IPS-18a (cell line): ENCODE measurements around the gene STRN4.
"Not testable (repeated sequence)": the region's sequence is repeated elsewhere in the genome, so short reads cannot be mapped to it uniquely, and the experiment has no call there.

Experiments used
- H3K27ac ChIP-seq: one replicate; pipeline ENCODE4 v1.5.1; 2013; ENCODE audit warnings: low read length
- H3K27me3 ChIP-seq: one replicate; pipeline ENCODE4 v1.6.1; 2013; ENCODE audit warnings: mild to moderate bottlenecking, low read length; ENCODE audit not compliant: control insufficient read depth, insufficient read depth
- H3K36me3 ChIP-seq: one replicate; pipeline ENCODE4 v1.6.1; 2013; ENCODE audit warnings: low read depth, low read length; ENCODE audit not compliant: control insufficient read depth
- H3K4me1 ChIP-seq: one replicate; pipeline ENCODE4 v1.6.1; 2013; ENCODE audit warnings: low read depth, low read length; ENCODE audit not compliant: control insufficient read depth
- H3K4me3 ChIP-seq: one replicate; pipeline ENCODE4 v1.5.1; 2013; ENCODE audit warnings: low read length
- H3K9ac ChIP-seq: one replicate; pipeline ENCODE4 v1.6.1; 2013; ENCODE audit warnings: mild to moderate bottlenecking, low read length, moderate library complexity
- H3K9me3 ChIP-seq: one replicate; pipeline ENCODE4 v1.6.1; 2013; ENCODE audit warnings: low read depth, low read length; ENCODE audit not compliant: control insufficient read depth

STRN4 gene

GRCh38 chr19:46766569-46767317, 20.5 kb upstream of the STRN4 start:
- no peaks in the 10 kb centered on the region for H3K9me3 ChIP-seq
- no peak overlapping the region for H3K4me3 ChIP-seq
- no peaks in the 10 kb centered on the region for H3K36me3 ChIP-seq
- no peaks in the 10 kb centered on the region for H3K4me1 ChIP-seq
- H3K27me3 ChIP-seq, result no peaks in the 10 kb centered on the region
- no peak overlapping the region for H3K9ac ChIP-seq
- no peak overlapping the region for H3K27ac ChIP-seq

GRCh38 chr19:46764817-46765291, 18.6 kb upstream of the STRN4 start:
- no peaks in the 10 kb centered on the region for H3K27me3 ChIP-seq
- no peak overlapping the region for H3K4me3 ChIP-seq
- H3K27ac ChIP-seq, result no peak overlapping the region
- no peaks in the 10 kb centered on the region for H3K4me1 ChIP-seq
- H3K9ac ChIP-seq, result no peak overlapping the region
- H3K36me3 ChIP-seq, result no peaks in the 10 kb centered on the region
- no peaks in the 10 kb centered on the region for H3K9me3 ChIP-seq

- H3K36me3 ChIP-seq, result peaks cover 4% of the 10 kb centered on the region
- no peaks in the 10 kb centered on the region for H3K27me3 ChIP-seq
- H3K9me3 ChIP-seq, result no peaks in the 10 kb centered on the region
- no peak overlapping the region for H3K27ac ChIP-seq
- no peak overlapping the region for H3K9ac ChIP-seq
- H3K4me3 ChIP-seq, result no peak overlapping the region
- H3K4me1 ChIP-seq, result no peaks in the 10 kb centered on the region
These were observed 16.1 kb upstream of the STRN4 start for GRCh38 chr19:46762245-46762890.

- H3K9ac ChIP-seq, result no peak overlapping the region
These were observed 15.2 kb upstream of the STRN4 start for GRCh38 chr19:46761418-46761831.

DNA sequence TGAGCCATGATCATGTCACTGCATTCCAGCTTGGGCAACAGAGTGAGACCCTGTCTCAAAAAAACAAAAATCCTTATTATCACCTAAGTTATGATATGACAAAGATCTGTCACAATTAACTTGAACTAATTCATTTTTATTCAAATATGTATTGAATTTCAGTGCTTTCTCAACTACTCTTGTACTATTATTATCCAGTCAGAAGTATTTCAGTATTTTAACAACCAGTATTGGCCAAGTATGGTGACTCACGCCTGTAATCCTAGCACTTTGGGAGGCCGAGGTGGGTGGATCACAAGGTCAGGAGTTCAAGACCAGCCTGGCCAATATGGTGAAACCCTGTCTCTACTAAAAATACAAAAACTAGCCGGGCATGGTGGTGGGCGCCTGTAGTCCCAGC, 14.6 kb upstream of the STRN4 start:
- not testable (repeated sequence) for H3K9me3 ChIP-seq, H3K27me3 ChIP-seq, H3K4me1 ChIP-seq, H3K27ac ChIP-seq, H3K4me3 ChIP-seq, H3K36me3 ChIP-seq, H3K9ac ChIP-seq

More at GRCh38 chr19:46761418-46761831, 15.2 kb upstream of the STRN4 start:
- Histone ChIP-seq H3K4me1 (no peaks in the 10 kb centered on the region), H3K9me3 (no peaks in the 10 kb centered on the region), H3K27me3 (no peaks in the 10 kb centered on the region), H3K36me3 (peaks cover 7% of the 10 kb centered on the region), H3K27ac (no peak overlapping the region), H3K4me3 (no peak overlapping the region)

- H3K9me3 ChIP-seq, result no peaks in the 10 kb centered on the region
- peaks cover 7% of the 10 kb centered on the region for H3K36me3 ChIP-seq
- no peak overlapping the region for H3K27ac ChIP-seq
- H3K4me1 ChIP-seq, result no peaks in the 10 kb centered on the region
- H3K9ac ChIP-seq, result no peak overlapping the region
- H3K4me3 ChIP-seq, result no peak overlapping the region
- H3K27me3 ChIP-seq, result no peaks in the 10 kb centered on the region
These were observed 14.1 kb upstream of the STRN4 start for GRCh38 chr19:46760363-46760762.

- no peak overlapping the region for H3K27ac ChIP-seq
- H3K36me3 ChIP-seq, result peaks cover 7% of the 10 kb centered on the region
- H3K27me3 ChIP-seq, result no peaks in the 10 kb centered on the region
- no peak overlapping the region for H3K9ac ChIP-seq
- no peaks in the 10 kb centered on the region for H3K9me3 ChIP-seq
- H3K4me3 ChIP-seq, result no peak overlapping the region
- H3K4me1 ChIP-seq, result no peaks in the 10 kb centered on the region
These were observed 13.6 kb upstream of the STRN4 start for GRCh38 chr19:46759817-46760333.

- no peak overlapping the region for H3K27ac ChIP-seq
- no peak overlapping the region for H3K4me3 ChIP-seq
- peaks cover 7% of the 10 kb centered on the region for H3K36me3 ChIP-seq
- H3K9ac ChIP-seq, result no peak overlapping the region
- no peaks in the 10 kb centered on the region for H3K9me3 ChIP-seq
- no peaks in the 10 kb centered on the region for H3K4me1 ChIP-seq
- H3K27me3 ChIP-seq, result no peaks in the 10 kb centered on the region
These were observed 13.0 kb upstream of the STRN4 start for GRCh38 chr19:46759206-46759605.

GRCh38 chr19:46756544-46756888, 10.3 kb upstream of the STRN4 start:
- H3K4me3 ChIP-seq, result no peak overlapping the region
- no peaks in the 10 kb centered on the region for H3K4me1 ChIP-seq
- no peaks in the 10 kb centered on the region for H3K27me3 ChIP-seq
- no peaks in the 10 kb centered on the region for H3K9me3 ChIP-seq
- no peak overlapping the region for H3K27ac ChIP-seq
- no peak overlapping the region for H3K9ac ChIP-seq
- H3K36me3 ChIP-seq, result peaks cover 15% of the 10 kb centered on the region

DNA sequence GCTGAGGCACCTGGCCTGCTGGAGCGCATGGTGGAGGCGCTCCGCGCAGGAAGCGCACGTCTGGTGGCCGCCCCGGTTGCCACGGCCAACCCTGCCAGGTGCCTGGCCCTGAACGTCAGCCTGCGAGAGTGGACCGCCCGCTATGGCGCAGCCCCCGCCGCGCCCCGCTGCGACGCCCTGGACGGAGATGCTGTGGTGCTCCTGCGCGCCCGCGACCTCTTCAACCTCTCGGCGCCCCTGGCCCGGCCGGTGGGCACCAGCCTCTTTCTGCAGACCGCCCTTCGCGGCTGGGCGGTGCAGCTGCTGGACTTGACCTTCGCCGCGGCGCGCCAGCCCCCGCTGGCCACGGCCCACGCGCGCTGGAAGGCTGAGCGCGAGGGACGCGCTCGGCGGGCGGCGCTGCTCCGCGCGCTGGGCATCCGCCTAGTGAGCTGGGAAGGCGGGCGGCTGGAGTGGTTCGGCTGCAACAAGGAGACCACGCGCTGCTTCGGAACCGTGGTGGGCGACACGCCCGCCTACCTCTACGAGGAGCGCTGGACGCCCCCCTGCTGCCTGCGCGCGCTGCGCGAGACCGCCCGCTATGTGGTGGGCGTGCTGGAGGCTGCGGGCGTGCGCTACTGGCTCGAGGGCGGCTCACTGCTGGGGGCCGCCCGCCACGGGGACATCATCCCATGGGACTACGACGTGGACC, 9.7 kb upstream of the STRN4 start:
- Histone ChIP-seq H3K27ac (no peak overlapping the region), H3K36me3 (peaks cover 15% of the 10 kb centered on the region), H3K4me3 (no peak overlapping the region), H3K9me3 (no peaks in the 10 kb centered on the region), H3K9ac (no peak overlapping the region), H3K4me1 (no peaks in the 10 kb centered on the region), H3K27me3 (no peaks in the 10 kb centered on the region)

- Histone ChIP-seq H3K9me3 (no peaks in the 10 kb centered on the region), H3K9ac (no peak overlapping the region), H3K27me3 (no peaks in the 10 kb centered on the region), H3K27ac (no peak overlapping the region), H3K36me3 (peaks cover 17% of the 10 kb centered on the region), H3K4me1 (no peaks in the 10 kb centered on the region), H3K4me3 (no peak overlapping the region)
These were observed 9.0 kb upstream of the STRN4 start for GRCh38 chr19:46755077-46755852.
